SW 1271 (cell line): ENCODE data around the gene LCE1A.

Source experiments
- DNase-seq, 2 experiments: peaks; one replicate each; lab custom pipeline; 2025; lab: John Stamatoyannopoulos, UW

Gene LCE1A, protein sequence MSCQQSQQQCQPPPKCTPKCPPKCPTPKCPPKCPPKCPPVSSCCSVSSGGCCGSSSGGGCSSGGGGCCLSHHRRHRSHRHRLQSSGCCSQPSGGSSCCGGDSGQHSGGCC

DNA sequence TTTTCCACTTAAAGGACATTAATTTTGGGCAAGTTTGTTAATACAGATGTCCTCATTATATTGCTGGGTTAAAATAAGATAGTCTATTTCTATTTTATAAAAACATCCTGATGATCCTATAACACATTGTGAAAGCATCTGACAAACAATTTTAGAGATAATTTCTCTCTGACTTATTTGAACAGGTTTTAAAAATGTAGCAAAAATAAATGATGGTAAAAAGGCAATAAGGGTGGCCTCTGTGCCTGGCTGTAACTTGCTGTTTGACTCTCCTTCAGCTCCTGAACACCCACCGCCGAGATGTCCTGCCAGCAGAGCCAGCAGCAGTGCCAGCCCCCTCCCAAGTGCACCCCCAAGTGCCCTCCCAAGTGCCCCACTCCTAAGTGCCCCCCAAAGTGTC lies at the start of gene LCE1A:
TSS of gene LCE1A (plus strand) at position 301 of the 400 bp plus-strand sequence. CDS start at position 301, 0 bp downstream.
- no peak for DNase-seq

DNA sequence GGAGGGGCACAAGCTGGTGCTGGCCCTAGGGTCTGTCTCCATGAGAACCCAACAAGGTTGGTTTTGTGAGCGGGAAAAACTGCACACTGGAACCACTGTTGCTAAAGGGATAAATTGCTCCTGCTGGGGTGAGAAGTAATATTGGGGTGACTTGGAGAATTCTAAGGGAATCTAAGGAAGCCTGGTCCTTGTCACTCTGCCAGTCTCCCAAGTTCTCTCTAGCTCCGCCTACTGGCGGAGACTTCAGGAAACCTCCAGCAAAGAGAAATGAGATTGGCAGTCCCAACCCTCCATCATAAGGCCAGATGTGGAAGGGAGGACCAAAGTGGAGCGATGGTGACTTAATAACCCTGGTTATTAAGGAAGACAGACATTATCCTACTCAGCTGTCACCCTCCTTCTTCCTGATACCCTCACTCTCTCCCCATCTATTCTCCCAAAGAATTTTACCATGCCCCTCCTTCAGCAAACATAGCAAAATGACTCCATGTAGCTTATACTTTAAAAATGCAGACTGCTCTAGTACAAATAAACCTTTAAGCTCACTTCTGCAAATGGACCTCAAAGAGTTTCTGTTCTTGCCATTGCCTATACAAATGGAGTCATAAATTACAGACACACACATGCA lies 49.6 kb upstream of the LCE1A start:
- DNase-seq, result no peak

DNA sequence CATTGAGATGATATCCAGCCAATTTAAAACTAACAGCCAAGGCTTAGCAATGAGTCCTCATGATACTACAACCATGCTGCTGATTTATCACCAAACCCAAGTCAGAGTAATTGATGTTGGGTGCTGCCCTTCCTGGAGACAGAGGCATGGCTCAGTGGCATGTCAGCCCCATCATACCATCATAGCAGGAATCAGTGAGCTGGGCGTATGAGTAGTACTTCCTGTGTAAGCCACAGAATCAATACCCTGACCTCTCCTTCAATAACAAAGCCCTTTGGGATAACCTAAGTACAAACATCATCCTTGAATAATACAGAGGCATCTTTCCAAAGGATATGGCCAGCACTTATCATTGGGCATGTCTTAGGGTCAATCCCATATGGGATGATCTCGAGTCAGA lies 44.2 kb upstream of the LCE1A start:
- no peak for DNase-seq

DNA sequence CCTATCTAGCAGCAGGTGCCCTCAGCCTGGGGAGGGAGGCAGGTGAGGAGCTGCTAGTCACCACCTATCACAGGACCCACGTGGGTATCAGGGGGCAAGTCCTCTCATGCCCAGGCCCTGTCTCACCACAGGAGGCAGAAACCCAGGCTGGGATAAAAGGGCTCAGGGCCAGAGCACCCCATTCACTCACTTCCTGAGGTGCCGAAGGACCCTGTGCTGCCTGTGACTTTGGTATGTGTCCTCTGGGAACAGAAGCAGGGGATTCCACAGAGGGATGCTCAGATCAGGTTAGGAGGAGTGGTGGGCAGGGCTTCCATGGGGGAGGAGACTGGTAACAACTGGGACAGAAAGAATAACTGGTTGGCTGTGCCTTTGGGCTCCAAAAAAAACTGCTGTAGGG lies 41.2 kb upstream of the LCE1A start, which contains the start of gene LCE1E:
TSS of gene LCE1E (plus strand) at position 181 of the 400 bp plus-strand sequence. CDS start 1,043 bp downstream, outside the sequence.
- DNase-seq, result no peak

DNA sequence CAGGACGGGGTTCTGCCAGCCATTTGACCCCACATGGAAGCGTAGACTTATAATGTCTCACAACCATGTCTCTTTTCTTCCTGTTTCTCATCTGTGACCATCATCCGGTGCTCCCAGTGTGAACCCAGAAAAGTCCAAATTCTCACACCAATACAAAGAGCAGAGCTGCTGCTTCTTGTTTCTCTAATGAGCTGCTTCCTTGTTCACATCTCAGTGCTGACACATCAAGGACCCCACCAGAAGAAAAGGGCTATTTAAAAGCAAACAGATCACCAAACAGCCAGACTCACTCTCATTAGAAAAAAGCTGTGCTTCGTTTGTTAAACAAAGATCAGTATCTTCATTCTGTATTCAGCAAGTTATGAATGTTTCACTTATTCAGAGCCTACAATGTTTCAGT lies 31.6 kb upstream of the LCE1A start:
- no peak for DNase-seq

DNA sequence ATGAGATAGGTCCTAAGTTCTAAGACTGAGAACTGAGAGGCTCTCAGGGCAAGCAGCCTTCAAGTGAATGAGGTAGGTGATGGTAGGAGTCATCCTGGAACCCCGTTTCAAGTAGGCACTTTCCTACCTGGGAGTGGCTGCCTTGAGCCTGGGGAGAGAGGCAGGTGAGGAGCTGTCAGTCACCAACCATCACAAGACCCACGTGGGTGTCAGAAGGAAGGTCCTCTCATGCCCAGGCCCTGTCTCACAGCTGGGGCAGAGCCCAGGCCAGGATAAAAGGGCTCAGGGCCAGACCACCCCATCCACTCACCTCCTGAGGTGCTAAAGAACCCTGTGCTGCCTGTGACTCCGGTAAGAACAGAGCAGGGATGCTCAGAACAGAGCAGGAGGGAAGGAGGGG lies 30.9 kb upstream of the LCE1A start, which contains the start of gene LCE1D:
TSS of gene LCE1D (plus strand) at position 301 of the 400 bp plus-strand sequence. CDS start 1,074 bp downstream, outside the sequence.
- DNase-seq, result no peak

DNA sequence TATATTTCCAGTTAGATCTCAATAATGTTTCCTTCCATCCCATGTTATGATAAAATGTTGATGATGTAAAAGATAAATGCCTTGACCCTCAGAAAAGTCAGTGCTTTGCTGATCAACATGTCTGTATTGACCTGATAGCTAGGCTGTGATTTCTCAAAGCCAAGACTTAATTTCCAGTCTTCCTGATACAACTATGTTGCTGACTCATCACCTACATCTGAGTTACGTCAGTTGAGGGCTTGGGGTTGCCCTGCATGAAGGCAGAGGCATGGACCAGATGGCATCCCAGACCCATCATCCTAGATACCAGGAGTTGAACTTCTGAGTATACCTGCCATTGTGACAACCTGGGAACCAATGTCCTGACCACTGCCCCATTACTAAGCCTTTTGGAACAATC lies 25.9 kb upstream of the LCE1A start:
- DNase-seq, result no peak

DNA sequence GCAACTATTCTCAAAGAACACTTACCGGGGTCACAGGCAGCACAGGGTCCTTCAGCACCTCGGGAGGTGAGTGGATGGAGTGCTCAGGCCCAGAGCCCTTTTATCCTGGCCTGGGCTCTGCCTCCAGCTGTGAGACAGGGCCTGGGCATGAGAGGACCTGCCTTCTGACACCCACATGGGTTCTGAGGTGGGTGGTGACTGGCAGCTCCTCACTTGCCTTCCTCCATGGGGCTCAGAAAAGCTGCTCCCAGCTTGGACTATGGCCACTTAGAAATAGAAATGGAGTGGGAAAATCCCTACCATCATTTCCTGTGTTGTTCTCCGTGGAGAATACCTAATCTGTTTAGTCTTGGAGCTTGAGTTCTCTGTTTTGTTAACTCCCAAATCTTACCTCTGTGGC lies 20.7 kb upstream of the LCE1A start, which contains the start of gene LCE1C:
TSS of gene LCE1C (minus strand) at position 76 of the 400 bp plus-strand sequence. CDS start 1,173 bp downstream, outside the sequence.
- DNase-seq, result no peak

DNA sequence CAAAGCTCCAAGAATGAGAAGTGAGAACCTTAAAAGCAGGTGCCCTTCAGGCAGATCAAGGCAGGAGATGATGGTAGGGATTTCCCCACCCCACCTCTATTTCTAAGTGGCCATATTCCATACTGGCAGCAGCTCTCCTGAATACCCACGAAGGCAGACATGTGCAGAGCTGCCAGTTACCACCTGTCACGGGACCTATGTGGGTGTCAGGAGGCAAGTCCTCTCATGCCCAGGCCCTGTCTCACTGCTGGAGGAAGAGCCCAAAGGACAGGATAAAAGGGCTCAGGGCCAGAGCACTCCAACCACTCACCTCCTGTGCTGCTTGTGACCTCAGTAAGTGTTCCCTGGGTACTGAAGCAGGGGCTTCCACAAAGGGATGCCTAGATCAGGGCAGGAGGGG lies 16.2 kb upstream of the LCE1A start:
- DNase-seq, result no peak

DNA sequence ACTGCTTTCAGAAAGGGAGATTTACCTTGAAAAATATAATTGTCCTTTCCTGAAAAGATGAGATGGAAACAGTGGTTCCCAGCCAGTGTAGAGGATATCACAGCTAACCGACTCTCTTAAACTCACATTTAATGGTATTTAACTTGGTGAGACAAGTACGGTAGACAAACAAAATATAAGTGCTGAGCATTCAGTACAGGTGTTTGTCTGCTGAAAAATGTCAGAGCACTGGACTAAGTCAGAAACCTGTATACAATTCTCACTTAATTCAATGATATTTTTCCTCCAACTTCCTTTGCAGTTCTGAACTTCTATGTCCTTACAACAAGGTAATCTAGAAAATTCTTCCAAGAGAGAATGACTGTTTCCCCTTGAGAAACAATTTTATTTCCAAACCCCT lies 15.6 kb upstream of the LCE1A start, which contains the start of gene LCE1B:
TSS of gene LCE1B (plus strand) at position 301 of the 400 bp plus-strand sequence. CDS start 476 bp downstream, outside the sequence.
- DNase-seq, result no peak

DNA sequence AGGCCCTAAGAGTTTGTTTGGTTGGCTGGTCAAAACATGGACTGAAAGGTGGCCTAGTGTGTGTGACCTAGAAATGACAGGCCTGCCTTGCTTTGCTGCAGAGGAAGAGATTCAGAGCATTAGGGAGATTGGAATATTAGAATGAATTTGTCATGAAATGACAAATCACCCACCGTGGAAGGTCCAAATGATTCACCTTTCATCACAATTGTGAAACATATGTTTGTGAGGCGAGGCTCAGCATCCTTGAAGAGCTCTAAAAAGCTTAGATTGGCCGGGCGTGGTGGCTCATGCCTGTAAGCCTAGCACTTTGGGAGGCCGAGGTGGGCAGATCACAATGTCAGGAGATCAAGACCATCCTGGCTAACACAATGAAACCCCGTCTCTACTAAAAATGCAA lies 10.0 kb upstream of the LCE1A start:
- no peak for DNase-seq

DNA sequence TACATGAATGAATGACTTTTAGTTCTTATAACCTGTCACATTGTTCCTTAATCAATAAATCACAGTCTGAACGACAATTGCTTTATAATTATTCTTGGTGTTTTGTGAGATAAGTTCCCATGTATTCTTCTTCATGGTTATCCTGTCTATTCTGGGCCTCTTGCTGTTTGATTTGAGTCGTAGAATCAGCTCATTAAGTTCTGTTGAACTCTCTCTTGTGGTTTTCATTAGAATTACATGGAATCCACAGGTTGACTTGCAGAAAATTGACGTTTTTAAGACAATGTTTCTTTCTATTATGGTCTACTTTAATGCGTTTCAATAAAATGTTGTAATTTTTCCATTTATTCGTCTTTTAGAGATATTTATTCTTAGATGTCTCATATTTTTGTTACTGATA lies 4.0 kb upstream of the LCE1A start:
- DNase-seq, result no peak

DNA sequence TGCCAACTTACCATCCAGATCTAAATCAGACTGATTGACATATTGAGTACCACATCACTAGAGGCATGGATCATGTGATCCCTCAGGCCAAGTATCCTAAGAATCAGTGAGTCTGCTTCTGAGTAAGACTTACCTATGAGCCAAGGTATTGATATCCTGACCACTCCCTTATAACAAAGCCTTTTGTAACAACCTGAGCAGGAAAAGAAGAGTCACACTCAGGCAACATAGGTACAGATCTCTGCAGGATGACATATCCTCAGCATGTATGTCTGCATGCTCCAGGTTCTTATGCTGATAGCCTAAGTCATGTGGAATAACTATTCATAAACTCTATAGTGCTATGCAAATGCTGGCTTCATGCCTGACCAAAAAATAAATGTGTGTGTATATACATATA lies 2.3 kb upstream of the LCE1A start:
- DNase-seq, result no peak

DNA sequence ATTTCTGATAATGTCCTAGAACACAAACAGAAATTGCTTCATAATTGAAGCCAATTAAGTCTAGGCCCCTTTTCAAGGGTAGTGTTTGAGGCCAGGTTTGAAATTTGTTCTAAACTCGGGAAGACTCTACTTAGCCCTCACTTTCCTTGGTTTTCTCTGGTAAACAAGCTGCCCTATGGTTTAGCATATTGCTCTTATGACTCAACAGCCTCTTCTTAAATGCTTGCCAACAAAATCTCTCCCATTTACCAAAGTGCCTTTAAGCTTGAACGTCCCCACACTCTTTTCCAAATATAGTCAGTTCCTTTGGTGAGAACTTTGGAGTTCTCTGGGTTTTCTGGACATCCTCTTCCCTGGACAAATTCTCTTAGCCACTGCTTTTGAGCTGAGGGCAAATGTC lies 9.6 kb downstream of the LCE1A start:
- no peak for DNase-seq

DNA sequence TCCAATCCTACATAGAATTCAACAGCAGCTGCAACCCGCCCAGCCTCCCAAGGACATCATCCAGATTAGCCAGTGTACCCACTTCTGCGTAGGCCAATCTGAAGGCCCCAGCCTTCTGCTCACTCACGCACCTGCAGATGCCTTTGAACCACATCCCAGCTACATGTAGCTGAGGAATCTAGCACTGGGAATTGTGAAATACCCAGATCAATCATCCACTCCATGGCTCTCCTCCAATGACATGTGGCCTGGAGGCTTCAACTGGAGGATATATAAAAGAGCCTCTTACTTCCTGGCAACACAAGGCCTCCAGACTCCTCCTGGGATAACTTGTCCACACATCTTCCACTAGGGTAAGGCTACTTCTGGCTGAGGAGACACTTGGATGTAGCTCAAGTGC lies 15.3 kb downstream of the LCE1A start, which contains the start of gene LCE6A:
TSS of gene LCE6A (plus strand) at position 301 of the 400 bp plus-strand sequence. CDS start 665 bp downstream, outside the sequence.
- DNase-seq, result no peak

DNA sequence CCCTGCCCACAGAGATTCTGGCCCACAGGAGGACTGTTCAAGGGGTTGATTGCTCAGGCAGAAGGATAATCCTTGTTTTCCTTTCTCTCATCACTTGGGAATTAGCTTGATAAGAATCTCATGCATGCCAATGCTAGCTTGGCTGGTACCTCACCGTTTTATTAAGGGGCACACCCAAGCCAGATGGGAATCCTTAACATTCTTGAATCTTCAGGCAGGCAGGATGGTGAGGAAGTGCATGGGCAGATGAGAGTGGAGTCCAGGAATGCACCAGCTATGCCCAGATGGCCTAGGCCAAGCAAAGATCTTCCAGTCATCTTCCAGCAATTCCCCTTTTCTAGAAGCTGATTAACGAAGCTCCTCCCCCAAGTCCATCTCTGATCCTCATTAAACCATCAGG lies 28.4 kb downstream of the LCE1A start:
- peak; percentile 25 to 54 for DNase-seq

DNA sequence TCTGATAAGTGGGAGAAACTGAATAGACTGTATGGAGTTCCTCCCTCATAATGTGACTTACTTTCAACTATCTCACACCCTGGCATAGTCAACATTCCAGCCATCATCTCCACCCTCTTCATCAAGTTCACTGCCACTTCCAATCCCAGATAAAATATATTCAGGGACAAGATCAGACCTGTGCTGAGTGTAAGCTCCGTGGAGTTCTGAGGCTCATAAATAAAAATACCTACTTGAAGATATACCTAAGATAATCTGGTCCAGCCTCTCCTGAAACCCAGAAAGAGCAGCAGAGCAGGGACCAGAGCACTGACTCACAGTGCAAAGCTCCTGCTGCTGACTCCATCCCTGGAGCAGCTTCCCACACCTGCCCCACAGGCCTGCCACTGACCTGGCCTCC lies 30.8 kb downstream of the LCE1A start:
- DNase-seq, result no peak

DNA sequence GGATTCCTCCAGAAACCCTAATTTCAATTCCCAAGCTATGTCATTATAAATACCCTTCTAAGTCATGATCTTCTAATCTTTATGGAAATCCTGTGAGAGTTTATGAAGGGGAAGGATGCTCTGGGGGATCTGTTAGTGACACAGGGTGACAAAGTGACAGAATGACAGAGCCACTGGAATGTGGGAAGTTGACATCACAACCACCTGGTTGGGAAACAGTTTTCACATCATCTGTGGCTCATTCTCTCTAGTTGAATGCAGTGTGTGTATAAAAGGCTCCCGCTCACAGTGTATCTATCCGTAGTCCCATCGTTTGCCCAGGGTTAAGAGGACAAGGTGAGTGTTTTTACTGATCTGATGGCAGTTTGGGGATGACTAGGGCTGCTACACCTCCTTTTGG lies 32.4 kb downstream of the LCE1A start, which contains the start of gene LCE7A:
TSS of gene LCE7A (plus strand) at position 301 of the 400 bp plus-strand sequence. CDS start 702 bp downstream, outside the sequence.
- no peak for DNase-seq

DNA sequence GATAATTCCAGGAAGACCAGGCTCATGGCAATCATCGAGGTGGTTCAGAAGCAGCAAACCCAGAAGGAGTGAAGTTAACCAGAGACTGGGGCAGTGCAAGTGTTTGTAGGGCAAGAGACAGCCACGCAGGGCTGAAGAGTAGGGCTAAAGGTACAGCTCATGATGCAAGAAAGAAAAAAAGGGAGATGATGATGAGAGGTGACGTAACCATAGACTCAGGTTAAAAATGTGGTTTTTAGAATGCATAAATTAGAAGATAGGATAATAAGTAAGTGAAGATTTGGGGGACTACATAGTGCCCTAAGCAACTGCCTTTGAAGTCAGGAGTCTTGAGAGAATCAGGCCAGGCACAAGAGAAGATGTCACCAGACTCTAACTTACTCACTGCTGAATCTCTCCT lies 32.9 kb downstream of the LCE1A start:
- DNase-seq, result no peak

DNA sequence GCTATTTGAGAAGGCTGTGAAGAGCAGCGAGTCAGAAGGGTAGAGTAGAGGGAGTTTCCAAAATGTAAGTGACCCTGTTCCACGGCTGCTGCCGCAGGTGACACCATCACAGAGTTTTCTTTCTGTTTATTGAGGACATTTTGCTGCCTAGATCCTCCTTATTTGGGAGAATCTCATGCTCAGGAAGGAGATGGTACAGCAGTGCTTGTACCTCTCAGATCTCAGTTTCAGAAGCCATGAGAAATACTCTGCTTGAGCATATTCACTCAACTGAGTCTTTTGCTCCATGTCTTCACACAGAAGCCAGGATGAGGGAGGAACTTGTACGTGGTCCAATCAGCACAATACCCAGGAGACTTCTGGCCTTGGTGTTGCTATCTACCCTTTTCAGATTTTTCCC lies 34.1 kb downstream of the LCE1A start:
- DNase-seq, result no peak

DNA sequence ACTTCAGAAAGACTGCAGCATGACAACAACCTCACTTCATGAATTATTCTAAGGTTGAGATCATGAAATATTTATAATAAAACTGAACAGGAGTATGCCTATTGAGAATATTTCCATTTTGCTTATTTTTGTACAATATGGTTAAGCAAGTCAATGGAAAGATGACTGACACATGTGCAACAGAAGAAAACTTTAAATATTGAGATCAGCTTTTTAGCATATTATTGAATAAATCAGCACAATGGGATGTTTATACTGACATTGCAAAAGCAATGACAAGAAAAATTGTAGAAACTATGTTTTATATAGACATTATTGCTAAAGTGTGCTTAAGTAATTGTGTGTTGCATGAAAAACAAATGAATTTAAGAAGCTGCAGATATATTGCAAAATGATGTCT lies 37.2 kb downstream of the LCE1A start:
- no peak for DNase-seq

DNA sequence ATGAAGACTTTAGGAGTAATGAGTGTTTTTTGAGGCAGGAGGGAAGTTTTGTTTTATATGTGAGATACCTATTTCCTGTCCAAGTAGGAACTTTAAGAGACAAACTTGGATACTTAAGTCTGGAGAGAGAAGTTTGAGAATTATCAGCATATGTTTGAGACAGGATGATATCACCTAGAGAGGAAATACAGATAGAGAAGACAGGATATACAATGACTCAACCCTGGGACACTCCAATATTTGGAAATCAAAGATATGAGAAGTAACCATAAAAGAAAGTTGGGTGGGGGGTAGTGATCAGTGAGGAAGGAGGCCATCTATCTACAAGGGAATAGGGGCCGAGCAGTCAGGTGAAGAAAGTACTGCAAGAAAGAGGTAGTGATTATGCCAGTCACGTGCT lies 39.0 kb downstream of the LCE1A start:
- DNase-seq, result no peak

DNA sequence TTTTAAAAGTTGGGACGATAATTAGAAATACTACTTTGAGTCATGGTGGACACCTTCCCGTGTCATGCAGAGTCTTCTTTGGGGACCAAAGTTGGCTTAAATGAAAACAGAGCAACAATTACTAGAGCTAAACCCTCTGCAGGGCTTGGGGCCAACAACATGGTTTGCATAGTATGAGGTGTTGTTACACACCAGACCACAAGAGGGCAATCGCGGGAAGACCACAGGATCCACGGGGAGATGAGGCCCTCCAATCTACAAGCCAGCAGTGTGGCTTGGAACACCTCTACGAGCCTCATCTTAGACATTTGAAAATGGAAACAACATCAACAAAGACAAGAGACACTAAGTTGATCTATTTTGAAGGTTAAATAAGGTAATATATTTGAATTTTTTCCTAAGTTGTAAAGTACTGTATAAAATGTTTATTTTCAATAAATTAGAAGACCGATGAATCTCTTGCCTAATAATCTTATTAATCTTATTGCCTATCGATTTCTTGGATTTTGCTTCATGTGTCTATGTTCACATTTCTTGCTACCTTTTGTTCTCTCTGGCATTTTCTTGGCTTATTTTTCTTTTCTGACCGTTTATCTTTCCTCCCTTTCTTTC lies 42.6 kb downstream of the LCE1A start:
- peak; percentile 4 to 38 for DNase-seq
